SJSA1 (cell line): ENCODE measurements around the gene UNCX. TPM values are rescaled to one million over a fixed set of nuclear protein-coding genes. Genes with fewer than 3 reads are reported as not detected.

Experiments used
- DNase-seq, 2 experiments: peaks; one replicate each; pipeline ENCODE4 v3.0.0-alpha.2; 2015 to 2020; ENCODE audit warnings: low spot score in 2 of 2, low read depth in 1 of 2
- H3K27ac ChIP-seq: fragments of 250-450 bp; sonication (Bioruptor Pico); 2 replicates; pipeline ENCODE4 v1.5.1; 2020; ENCODE audit warnings: mild to moderate bottlenecking, moderate library complexity
- H3K27me3 ChIP-seq: fragments of 250-450 bp; sonication (Bioruptor Pico); replicated peaks from 2 replicates; pipeline ENCODE4 v1.5.1; 2020; ENCODE audit warnings: mild to moderate bottlenecking, moderate library complexity
- H3K36me3 ChIP-seq: fragments of 250-450 bp; sonication (Bioruptor Pico); 2 replicates; pipeline ENCODE4 v1.5.1; 2020; ENCODE audit warnings: mild to moderate bottlenecking
- H3K4me1 ChIP-seq: fragments of 250-450 bp; sonication (Bioruptor Pico); replicated peaks from 2 replicates; pipeline ENCODE4 v1.6.1; 2021; ENCODE audit warnings: mild to moderate bottlenecking
- H3K4me3 ChIP-seq: fragments of 250-450 bp; sonication (Bioruptor Pico); 2 replicates; pipeline ENCODE4 v1.5.1; 2020; ENCODE audit warnings: mild to moderate bottlenecking
- H3K9me3 ChIP-seq: fragments of 250-450 bp; sonication (Bioruptor Pico); replicated peaks from 2 replicates; pipeline ENCODE4 v1.5.1; 2020; ENCODE audit warnings: mild to moderate bottlenecking
- total RNA-seq: library from RNA; depleted of rRNA; stranded (reverse); fragments of >200 nt; shearing (Covaris generic); gene quantifications from 2 replicates; pipeline ENCODE4 v1.2.3, GENCODE V29; 2014

The UNCX gene
- total RNA-seq, 1 experiment from 2014 or later = not detected

GRCh38 chr7:1231214-1232102, 1.2 kb upstream of the UNCX start:
- no peaks in the 10 kb centered on the region for H3K36me3 ChIP-seq
- H3K4me1 ChIP-seq = no peaks in the 10 kb centered on the region
- H3K4me3 ChIP-seq = no peak overlapping the region
- no peak overlapping the region for H3K27ac ChIP-seq
- H3K27me3 ChIP-seq = peaks cover 79% of the 10 kb centered on the region
- DNase-seq = no peak
- no peaks in the 10 kb centered on the region for H3K9me3 ChIP-seq

- H3K27ac ChIP-seq = no peak overlapping the region
- no peak overlapping the region for H3K4me3 ChIP-seq
- no peaks in the 10 kb centered on the region for H3K9me3 ChIP-seq
- peaks cover 76% of the 10 kb centered on the region for H3K27me3 ChIP-seq
- no peaks in the 10 kb centered on the region for H3K4me1 ChIP-seq
- no peaks in the 10 kb centered on the region for H3K36me3 ChIP-seq
- no peak for DNase-seq
Measured at GRCh38 chr7:1232103-1232466, 587 bp upstream of the UNCX start.

- no peaks in the 10 kb centered on the region for H3K36me3 ChIP-seq
- no peak for DNase-seq
- H3K9me3 ChIP-seq = no peaks in the 10 kb centered on the region
- H3K27me3 ChIP-seq = peaks cover 72% of the 10 kb centered on the region
- H3K4me1 ChIP-seq = no peaks in the 10 kb centered on the region
- H3K4me3 ChIP-seq = no peak overlapping the region
- no peak overlapping the region for H3K27ac ChIP-seq
Measured at GRCh38 chr7:1233333-1234048, 819 bp downstream of the UNCX start.

- Histone ChIP-seq H3K9me3 (no peaks in the 10 kb centered on the region), H3K4me3 (no peak overlapping the region), H3K4me1 (no peaks in the 10 kb centered on the region), H3K27ac (no peak overlapping the region), H3K36me3 (no peaks in the 10 kb centered on the region), H3K27me3 (peaks cover 72% of the 10 kb centered on the region)
- DNase-seq = no peak
Measured at GRCh38 chr7:1234049-1234880, 1.6 kb downstream of the UNCX start.

GRCh38 chr7:1234881-1235500, 2.3 kb downstream of the UNCX start:
- Histone ChIP-seq H3K4me3 (no peak overlapping the region), H3K4me1 (no peaks in the 10 kb centered on the region), H3K27ac (no peak overlapping the region), H3K9me3 (no peaks in the 10 kb centered on the region), H3K27me3 (peaks cover 76% of the 10 kb centered on the region), H3K36me3 (no peaks in the 10 kb centered on the region)
- DNase-seq = no peak

GRCh38 chr7:1235501-1236131, 2.9 kb downstream of the UNCX start:
- Histone ChIP-seq H3K9me3 (no peaks in the 10 kb centered on the region), H3K36me3 (no peaks in the 10 kb centered on the region), H3K4me1 (no peaks in the 10 kb centered on the region), H3K27me3 (peaks cover 78% of the 10 kb centered on the region), H3K27ac (no peak overlapping the region), H3K4me3 (no peak overlapping the region)
- no peak for DNase-seq

GRCh38 chr7:1236132-1236661, 3.5 kb downstream of the UNCX start:
- no peaks in the 10 kb centered on the region for H3K4me1 ChIP-seq
- no peak overlapping the region for H3K4me3 ChIP-seq
- H3K27ac ChIP-seq = no peak overlapping the region
- no peaks in the 10 kb centered on the region for H3K36me3 ChIP-seq
- peaks cover 78% of the 10 kb centered on the region for H3K27me3 ChIP-seq
- no peaks in the 10 kb centered on the region for H3K9me3 ChIP-seq
- no peak for DNase-seq

- peaks cover 78% of the 10 kb centered on the region for H3K27me3 ChIP-seq
- H3K4me1 ChIP-seq = no peaks in the 10 kb centered on the region
- H3K27ac ChIP-seq = no peak overlapping the region
- H3K4me3 ChIP-seq = no peak overlapping the region
- no peaks in the 10 kb centered on the region for H3K9me3 ChIP-seq
- H3K36me3 ChIP-seq = no peaks in the 10 kb centered on the region
- no peak for DNase-seq
Measured at GRCh38 chr7:1236831-1237701, 4.4 kb downstream of the UNCX start.

- Histone ChIP-seq H3K27ac (no peak overlapping the region), H3K36me3 (no peaks in the 10 kb centered on the region), H3K27me3 (peaks cover 80% of the 10 kb centered on the region), H3K4me3 (no peak overlapping the region), H3K4me1 (no peaks in the 10 kb centered on the region), H3K9me3 (no peaks in the 10 kb centered on the region)
- no peak for DNase-seq
Measured at GRCh38 chr7:1237704-1238255, 5.1 kb downstream of the UNCX start.

GRCh38 chr7:1238450-1238882, 5.8 kb downstream of the UNCX start:
- H3K27me3 ChIP-seq = peaks cover 84% of the 10 kb centered on the region
- no peak overlapping the region for H3K27ac ChIP-seq
- H3K4me1 ChIP-seq = no peaks in the 10 kb centered on the region
- H3K9me3 ChIP-seq = no peaks in the 10 kb centered on the region
- no peak overlapping the region for H3K4me3 ChIP-seq
- DNase-seq = no peak
- H3K36me3 ChIP-seq = no peaks in the 10 kb centered on the region

- H3K27me3 ChIP-seq = peaks cover 84% of the 10 kb centered on the region
- no peaks in the 10 kb centered on the region for H3K4me1 ChIP-seq
- DNase-seq = no peak
- H3K36me3 ChIP-seq = no peaks in the 10 kb centered on the region
- H3K9me3 ChIP-seq = no peaks in the 10 kb centered on the region
- H3K27ac ChIP-seq = no peak overlapping the region
- no peak overlapping the region for H3K4me3 ChIP-seq
Measured at GRCh38 chr7:1238931-1239802, 6.5 kb downstream of the UNCX start.
